ENCODE data around the gene KDM4B. TPM values are rescaled to one million over a fixed set of nuclear protein-coding genes. Genes with fewer than 3 reads are reported as not detected.

Gene KDM4B
- total RNA-seq, 6 experiments from 2014 or later = 17.0 to 27.2 (median 20.3) TPM

DNA sequence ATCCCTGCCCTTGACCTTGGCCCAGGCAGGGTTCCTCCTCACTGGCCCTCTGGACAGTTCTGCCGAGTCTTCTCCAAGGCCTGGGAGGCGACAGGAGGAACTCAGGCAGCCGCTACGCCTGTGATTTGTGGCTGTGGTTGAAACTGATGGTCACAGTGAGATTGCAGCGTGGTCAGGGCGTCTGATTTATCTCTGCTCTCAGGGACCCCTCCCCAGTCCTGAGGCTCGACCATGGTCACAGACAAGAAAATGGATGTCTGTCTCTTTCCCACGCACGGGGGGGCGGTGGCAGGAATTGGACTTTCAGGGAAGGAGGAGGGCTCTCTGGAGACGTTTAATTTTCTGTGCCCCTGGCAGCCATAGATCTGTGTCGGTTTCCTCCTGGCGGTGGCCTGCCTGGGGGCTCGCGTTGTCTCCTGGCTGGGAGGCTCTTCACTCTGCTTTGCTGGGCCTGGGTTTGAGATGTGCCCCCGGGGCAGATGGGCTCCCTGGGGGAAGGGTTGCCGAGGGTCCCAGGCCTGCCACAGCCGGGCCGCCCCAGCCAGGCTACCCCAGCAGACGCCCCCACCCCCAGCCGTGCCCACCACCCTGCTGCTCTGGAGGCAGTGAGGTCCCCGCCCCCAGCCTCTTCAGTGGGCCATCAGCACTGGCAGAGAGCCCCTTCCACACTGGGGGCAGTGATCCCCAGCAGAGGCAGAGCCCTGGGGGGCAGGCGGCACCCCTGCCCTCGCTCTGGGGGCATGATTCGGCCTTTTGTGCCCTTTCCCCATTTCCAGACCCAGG lies 167.4 kb downstream of the KDM4B start:
- Mint-ChIP-seq H3K36me3 (ENCODE audit: low read depth) (peaks cover 12% of the 10 kb centered on the region), H3K27me3 (ENCODE audit: insufficient read depth) (peaks cover 9% of the 10 kb centered on the region), H3K4me3 (no peak overlapping the region), H3K4me1 (ENCODE audit: low read depth) (no peaks in the 10 kb centered on the region), H3K27ac (no peak overlapping the region), H3K9me3 (no peaks in the 10 kb centered on the region)
- DNase-seq = no peak
- no peak for TF ChIP-seq CTCF (IDR thresholded peaks at IDR 0.05)

DNA sequence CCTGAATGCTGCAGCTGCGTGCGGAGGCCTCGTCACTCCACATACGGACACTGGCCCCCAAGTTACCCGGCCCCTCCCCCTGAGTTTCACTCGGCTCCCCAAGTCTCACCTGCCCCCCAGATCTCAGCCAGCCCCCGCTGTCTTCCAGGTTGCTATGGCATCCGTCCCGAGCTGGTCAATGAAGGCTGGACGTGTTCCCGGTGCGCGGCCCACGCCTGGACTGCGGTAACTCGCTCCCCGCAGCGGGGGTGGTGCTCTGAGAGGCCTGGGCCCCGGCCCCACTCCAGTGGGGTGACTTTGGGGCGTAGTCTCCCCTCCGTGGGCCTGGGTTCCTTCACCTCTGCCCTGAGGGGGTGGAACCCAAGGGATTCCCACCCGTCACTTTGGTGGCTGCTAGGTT lies 168.2 kb downstream of the KDM4B start:
- Mint-ChIP-seq H3K4me3 (no peak overlapping the region), H3K27me3 (ENCODE audit: insufficient read depth) (peaks cover 9% of the 10 kb centered on the region), H3K4me1 (ENCODE audit: low read depth) (no peaks in the 10 kb centered on the region), H3K9me3 (no peaks in the 10 kb centered on the region), H3K27ac (no peak overlapping the region), H3K36me3 (ENCODE audit: low read depth) (peaks cover 12% of the 10 kb centered on the region)
- no peak for DNase-seq
- no peak for TF ChIP-seq CTCF (IDR thresholded peaks at IDR 0.05)

- Mint-ChIP-seq H3K27ac (no peak overlapping the region), H3K36me3 (ENCODE audit: low read depth) (peaks cover 12% of the 10 kb centered on the region), H3K4me1 (ENCODE audit: low read depth) (no peaks in the 10 kb centered on the region), H3K4me3 (no peak overlapping the region), H3K27me3 (ENCODE audit: insufficient read depth) (peaks cover 5% of the 10 kb centered on the region; the same call in 1 of the 2 replicates), H3K9me3 (no peaks in the 10 kb centered on the region)
- peak; percentile 57 for TF ChIP-seq CTCF (IDR thresholded peaks at IDR 0.05)
- no peak for DNase-seq
These were observed 168.7 kb downstream of the KDM4B start for GRCh38 chr19:5137571-5138124.

DNA sequence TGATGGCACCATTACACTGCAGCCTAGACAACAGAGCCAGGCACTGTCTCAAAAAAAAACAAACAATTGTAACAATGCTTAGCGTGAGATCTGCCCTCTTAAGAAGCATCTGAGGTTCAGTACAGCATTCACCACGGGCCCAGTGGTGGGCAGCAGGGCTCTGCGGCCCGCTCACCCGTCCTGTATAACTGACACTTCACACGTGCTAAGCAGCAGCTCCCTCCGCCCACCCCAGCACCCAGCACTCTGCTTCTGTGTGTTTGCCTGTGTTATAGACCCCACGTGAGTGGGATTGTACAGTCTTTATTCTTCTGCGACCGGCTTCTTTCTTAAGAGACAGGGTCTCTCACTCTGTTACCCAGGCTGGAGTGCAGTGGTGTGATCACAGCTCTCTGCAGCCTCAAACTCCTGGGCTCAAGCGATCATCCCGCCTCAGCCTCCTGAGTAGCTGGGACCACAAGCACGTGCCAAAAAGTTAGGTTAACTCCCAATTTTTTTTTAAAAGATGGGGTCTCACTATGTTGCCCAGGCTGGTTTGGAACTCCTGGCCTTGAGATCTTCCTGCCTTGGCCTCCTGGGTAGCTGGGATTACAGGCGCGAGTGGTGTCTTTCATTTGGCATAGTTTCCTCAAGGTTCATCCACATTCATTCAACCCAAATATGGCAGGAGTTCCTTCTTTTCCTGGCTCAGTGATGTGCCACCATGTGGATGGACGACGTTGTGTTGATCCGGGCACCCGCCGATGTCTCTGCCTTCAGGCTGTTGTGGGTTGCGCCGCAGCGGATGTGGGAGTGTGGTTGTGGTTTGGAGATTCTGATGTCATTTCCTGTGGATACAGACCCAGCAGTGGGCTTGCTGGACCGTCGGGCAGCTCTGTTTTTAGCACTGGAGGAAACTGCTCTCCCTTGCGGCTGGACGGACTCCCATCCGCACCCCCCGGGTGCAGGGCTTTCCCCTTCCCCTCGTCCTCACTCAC lies 170.0 kb downstream of the KDM4B start:
- Mint-ChIP-seq H3K27ac (no peak overlapping the region; the same call in 1 of the 2 replicates), H3K4me1 (ENCODE audit: low read depth) (no peaks in the 10 kb centered on the region), H3K27me3 (ENCODE audit: insufficient read depth) (peaks cover 7% of the 10 kb centered on the region), H3K36me3 (ENCODE audit: low read depth) (peaks cover 12% of the 10 kb centered on the region), H3K4me3 (no peak overlapping the region), H3K9me3 (no peaks in the 10 kb centered on the region)
- DNase-seq = no peak
- no peak for TF ChIP-seq CTCF (IDR thresholded peaks at IDR 0.05)

DNA sequence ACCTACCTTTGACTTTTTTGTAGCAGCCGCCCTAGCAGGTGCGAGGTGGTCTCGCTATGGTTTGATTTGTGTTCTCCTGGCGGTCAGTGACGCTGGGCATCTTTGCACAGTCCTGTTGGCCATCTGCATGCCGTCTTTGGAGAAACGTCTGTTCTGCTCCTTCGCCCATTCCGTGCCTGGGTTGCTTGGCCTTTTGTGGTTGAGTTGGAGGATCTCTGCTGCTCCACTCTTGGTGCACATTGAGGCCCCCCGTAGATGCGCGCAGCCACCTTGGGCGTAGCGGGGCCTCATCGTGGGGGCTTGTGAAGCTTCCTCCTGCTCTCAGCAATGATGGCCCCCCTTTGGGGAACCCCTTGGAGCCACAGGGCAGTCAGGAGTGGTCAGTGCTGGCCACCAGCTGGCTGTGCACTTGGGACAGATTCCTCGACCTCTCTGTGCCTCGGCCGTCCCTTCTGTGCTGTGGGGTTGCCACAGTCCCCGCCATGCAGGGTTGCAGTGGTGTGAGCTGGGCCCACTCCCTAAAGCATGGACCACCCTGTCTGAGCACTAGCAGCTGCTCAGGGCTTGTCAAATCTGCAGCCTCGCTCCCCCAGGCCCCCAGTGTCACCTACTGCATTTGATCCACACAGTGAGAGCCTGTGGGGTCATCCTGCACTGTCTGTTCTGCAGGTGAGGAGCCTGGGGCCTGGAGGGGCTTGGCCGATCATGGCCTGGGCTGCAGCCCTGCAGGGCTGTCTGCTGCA lies 170.8 kb downstream of the KDM4B start:
- no peak for DNase-seq
- Mint-ChIP-seq H3K4me3 (no peak overlapping the region), H3K27ac (no peak overlapping the region), H3K4me1 (ENCODE audit: low read depth) (no peaks in the 10 kb centered on the region), H3K27me3 (ENCODE audit: insufficient read depth) (peaks cover 5% of the 10 kb centered on the region), H3K9me3 (no peaks in the 10 kb centered on the region), H3K36me3 (ENCODE audit: low read depth) (peaks cover 12% of the 10 kb centered on the region)
- TF ChIP-seq CTCF (IDR thresholded peaks at IDR 0.05) = no peak

Measured in HFFc6 (cell line).